Heart left ventricle (tissue), 13 donors: ENCODE measurements around the gene RFX3.

Source experiments
- CTCF ChIP-seq, 12 donors: fragments of 200-600 bp; sonication (generic) in 4 of 12; IDR thresholded peaks; one replicate each; pipeline versions ENCODE4 v1.5.0 to v1.8.0; 2018 to 2022; ENCODE audit warnings: antibody characterized with exemption in 12 of 12, mild to moderate bottlenecking in 5 of 12
- POLR2A ChIP-seq, 2 donors: fragments of 450-650 bp; IDR thresholded peaks; one replicate each; pipeline ENCODE4 v1.6.1; 2017; ENCODE audit warnings: antibody characterized with exemption in 2 of 2, mild to moderate bottlenecking in 2 of 2, moderate library complexity in 2 of 2
- donor health status: ischemic (EF 13 %, LVEDD 7.1; RV severe dilation, severe dysfunction).
- donor health status: DM: no; HTN: yes; CAD: no.
- donor health status: DM: no; HTN: no; CAD: no.
- donor health status: ischemic (EF 25% LVEDD 6.9; RV normal size, moderate dysfunction).
- donor health status: ischemic (EF 25% LVEDD 5.7; RV mildly dilated, moderate dysfunction).
- donor health status: ischemic (EF 35%, LVEDD 5.7; RV mildly dilated, moderate dysfunction).
- donor health status: nonischemic (EF 11% LVEDD 7.7; RV severe dilation, severe dysfunction).
- donor health status: DM: yes; HTN: yes; CAD: no.
- donor health status: PGD.
- donor health status: ischemic (EF 29% LVEDD 5.4; RV normal size, mild dysfunction).
- donor health status: nonischemic (EF 23%, LVEDD 6.1; RV moderate dilation, normal function).

- TF ChIP-seq CTCF (IDR thresholded peaks at IDR 0.05) (no peak), POLR2A (IDR thresholded peaks at IDR 0.05) (no peak)
Measured at GRCh38 chr9:3508521-3509291, 17.1 kb downstream of the RFX3 start.
